Measurements from ENCODE around the gene SH3GLB2.

SH3GLB2 gene

DNA sequence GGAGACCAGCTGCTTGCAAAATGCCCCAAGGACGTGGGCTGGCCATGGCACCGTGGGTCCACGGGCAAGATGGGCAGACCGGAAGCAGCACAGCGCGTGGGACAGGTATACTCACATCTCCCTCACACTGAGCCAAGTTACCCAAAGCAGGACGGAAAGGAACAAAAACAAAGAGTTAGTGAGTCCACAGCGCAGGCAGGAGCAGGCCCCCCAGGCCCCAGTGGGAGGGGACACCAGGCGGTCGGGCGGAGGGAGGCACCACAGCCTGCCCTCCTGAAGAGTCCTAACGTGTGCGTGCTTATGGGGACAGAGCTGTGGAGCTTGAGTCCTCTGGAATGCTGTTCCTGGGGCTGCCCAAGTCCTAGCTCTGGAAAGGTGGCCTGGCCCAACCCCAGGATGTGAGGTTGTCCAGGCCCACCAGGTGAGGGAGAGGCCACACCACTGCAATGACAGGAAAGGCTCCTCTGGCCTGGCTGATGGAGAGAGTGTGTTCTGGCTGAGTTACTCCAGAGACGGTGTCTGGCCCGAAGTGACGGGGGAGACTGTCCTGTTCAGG is 15.2 kb downstream of the SH3GLB2 start:
- TF ChIP-seq, protein P1, sequence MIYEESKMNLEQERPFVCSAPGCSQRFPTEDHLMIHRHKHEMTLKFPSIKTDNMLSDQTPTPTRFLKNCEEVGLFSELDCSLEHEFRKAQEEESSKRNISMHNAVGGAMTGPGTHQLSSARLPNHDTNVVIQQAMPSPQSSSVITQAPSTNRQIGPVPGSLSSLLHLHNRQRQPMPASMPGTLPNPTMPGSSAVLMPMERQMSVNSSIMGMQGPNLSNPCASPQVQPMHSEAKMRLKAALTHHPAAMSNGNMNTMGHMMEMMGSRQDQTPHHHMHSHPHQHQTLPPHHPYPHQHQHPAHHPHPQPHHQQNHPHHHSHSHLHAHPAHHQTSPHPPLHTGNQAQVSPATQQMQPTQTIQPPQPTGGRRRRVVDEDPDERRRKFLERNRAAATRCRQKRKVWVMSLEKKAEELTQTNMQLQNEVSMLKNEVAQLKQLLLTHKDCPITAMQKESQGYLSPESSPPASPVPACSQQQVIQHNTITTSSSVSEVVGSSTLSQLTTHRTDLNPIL (CRISPR knock-in tag; IDR thresholded peaks at IDR 0.05; ENCODE audit: low read depth) = no peak
- no peak for TF ChIP-seq PPARA (CRISPR knock-in tag; IDR thresholded peaks at IDR 0.05; ENCODE audit: borderline replicate concordance)
- TF ChIP-seq SNAI2 (CRISPR knock-in tag; IDR thresholded peaks at IDR 0.05) = no peak
- no peak for ATAC-seq

DNA sequence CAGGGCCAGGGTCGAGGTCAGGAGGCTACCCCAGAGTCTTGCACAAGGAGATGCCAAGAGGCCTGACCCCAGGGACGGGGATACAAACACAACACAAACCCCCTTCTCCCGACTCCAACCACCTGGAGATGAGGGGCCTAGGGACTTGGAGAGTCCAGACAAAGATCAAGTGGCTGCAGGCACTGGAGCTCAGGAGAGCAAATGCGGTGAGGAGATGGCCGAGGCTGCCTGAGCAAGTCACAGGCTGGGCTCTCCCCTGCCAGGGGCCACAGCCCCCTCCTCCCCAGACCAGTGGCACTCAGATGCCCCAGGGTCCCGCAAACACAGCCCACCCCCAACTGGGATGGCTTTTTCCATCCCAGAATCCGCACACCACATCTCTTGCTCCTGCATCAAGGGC is 15.8 kb downstream of the SH3GLB2 start:
- no peak for ATAC-seq
- TF ChIP-seq BACH2 (CRISPR knock-in tag; IDR thresholded peaks at IDR 0.05; ENCODE audit: borderline replicate concordance) (no peak), TOX (CRISPR knock-in tag; IDR thresholded peaks at IDR 0.05; ENCODE audit: borderline replicate concordance) (no peak), ISL1 (CRISPR knock-in tag; IDR thresholded peaks at IDR 0.05) (no peak), ZNF8 (CRISPR knock-in tag; IDR thresholded peaks at IDR 0.05) (no peak), ESRRG (CRISPR knock-in tag; IDR thresholded peaks at IDR 0.05) (no peak), CSDC2 (CRISPR knock-in tag; IDR thresholded peaks at IDR 0.05) (no peak), ZNF70 (CRISPR knock-in tag; IDR thresholded peaks at IDR 0.05) (no peak), SNAI2 (CRISPR knock-in tag; IDR thresholded peaks at IDR 0.05) (no peak)
- TF ChIP-seq, protein P2, sequence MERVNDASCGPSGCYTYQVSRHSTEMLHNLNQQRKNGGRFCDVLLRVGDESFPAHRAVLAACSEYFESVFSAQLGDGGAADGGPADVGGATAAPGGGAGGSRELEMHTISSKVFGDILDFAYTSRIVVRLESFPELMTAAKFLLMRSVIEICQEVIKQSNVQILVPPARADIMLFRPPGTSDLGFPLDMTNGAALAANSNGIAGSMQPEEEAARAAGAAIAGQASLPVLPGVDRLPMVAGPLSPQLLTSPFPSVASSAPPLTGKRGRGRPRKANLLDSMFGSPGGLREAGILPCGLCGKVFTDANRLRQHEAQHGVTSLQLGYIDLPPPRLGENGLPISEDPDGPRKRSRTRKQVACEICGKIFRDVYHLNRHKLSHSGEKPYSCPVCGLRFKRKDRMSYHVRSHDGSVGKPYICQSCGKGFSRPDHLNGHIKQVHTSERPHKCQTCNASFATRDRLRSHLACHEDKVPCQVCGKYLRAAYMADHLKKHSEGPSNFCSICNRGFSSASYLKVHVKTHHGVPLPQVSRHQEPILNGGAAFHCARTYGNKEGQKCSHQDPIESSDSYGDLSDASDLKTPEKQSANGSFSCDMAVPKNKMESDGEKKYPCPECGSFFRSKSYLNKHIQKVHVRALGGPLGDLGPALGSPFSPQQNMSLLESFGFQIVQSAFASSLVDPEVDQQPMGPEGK (CRISPR knock-in tag; IDR thresholded peaks at IDR 0.05; ENCODE audit: borderline replicate concordance) = no peak

DNA sequence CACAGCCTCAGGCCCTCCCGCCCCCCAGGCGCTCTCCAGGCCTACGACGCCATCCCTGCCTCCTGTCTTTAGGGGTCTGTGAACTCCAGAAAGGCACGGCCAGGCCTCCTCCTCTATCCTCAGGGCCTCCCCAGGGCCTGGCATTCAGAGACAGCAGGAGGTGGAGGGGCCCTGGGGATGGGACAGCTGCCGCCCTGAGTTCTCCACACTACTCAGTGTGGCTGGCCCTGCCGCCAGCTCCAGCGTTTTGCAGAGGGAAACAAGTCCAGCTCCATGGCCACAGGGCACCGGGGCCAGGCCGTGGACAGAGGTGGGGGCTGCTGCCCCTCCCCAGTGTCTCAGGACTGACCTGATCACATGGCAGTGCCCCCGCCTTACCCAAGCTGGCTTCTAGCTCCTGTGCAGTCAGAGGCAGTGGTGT is 16.4 kb downstream of the SH3GLB2 start:
- ATAC-seq = no peak

DNA sequence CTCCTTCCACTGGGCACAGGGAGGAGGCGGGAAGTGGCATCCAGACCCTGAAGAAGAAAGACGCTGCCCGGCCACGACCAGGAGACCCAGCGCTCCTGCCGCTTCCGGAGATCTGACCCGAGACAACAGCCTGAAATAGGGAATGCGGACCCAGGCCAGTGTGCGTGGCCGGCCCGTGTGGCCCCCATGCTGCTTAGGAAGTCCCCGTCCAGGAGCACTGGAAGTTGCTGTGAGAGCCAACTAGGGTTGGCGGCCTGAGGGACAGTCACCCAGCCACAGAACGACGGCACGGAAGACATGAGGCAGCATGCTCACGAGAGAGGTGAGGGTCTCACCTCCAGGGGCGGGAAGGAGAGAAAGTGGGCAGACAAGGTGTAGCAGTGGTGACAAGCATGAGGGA is 17.0 kb downstream of the SH3GLB2 start:
- no peak for ATAC-seq
- TF ChIP-seq BACH2 (CRISPR knock-in tag; IDR thresholded peaks at IDR 0.05; ENCODE audit: borderline replicate concordance) (no peak), TCF4 (CRISPR knock-in tag; IDR thresholded peaks at IDR 0.05; ENCODE audit: borderline replicate concordance) (no peak), ZFP3 (CRISPR knock-in tag; IDR thresholded peaks at IDR 0.05) (no peak), CSDC2 (CRISPR knock-in tag; IDR thresholded peaks at IDR 0.05) (no peak), ZNF70 (CRISPR knock-in tag; IDR thresholded peaks at IDR 0.05) (no peak), ZFP30 (CRISPR knock-in tag; IDR thresholded peaks at IDR 0.05) (no peak), RARB (CRISPR knock-in tag; IDR thresholded peaks at IDR 0.05) (no peak), ESRRG (CRISPR knock-in tag; IDR thresholded peaks at IDR 0.05) (no peak), TOX (CRISPR knock-in tag; IDR thresholded peaks at IDR 0.05; ENCODE audit: borderline replicate concordance) (no peak), ZC3H10 (CRISPR knock-in tag; IDR thresholded peaks at IDR 0.05) (no peak), GLIS3 (CRISPR knock-in tag; IDR thresholded peaks at IDR 0.05) (no peak), ARNTL (CRISPR knock-in tag; IDR thresholded peaks at IDR 0.05; ENCODE audit: borderline replicate concordance, low read depth) (no peak)
- TF ChIP-seq, protein P3, sequence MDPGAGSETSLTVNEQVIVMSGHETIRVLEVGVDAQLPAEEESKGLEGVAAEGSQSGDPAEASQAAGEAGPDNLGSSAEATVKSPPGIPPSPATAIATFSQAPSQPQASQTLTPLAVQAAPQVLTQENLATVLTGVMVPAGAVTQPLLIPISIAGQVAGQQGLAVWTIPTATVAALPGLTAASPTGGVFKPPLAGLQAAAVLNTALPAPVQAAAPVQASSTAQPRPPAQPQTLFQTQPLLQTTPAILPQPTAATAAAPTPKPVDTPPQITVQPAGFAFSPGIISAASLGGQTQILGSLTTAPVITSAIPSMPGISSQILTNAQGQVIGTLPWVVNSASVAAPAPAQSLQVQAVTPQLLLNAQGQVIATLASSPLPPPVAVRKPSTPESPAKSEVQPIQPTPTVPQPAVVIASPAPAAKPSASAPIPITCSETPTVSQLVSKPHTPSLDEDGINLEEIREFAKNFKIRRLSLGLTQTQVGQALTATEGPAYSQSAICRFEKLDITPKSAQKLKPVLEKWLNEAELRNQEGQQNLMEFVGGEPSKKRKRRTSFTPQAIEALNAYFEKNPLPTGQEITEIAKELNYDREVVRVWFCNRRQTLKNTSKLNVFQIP (CRISPR knock-in tag; IDR thresholded peaks at IDR 0.05; ENCODE audit: borderline replicate concordance, low read depth) = no peak
- TF ChIP-seq, protein P2 (CRISPR knock-in tag; IDR thresholded peaks at IDR 0.05; ENCODE audit: borderline replicate concordance) = no peak

More for the DNA sequence above, 16.4 kb downstream of the SH3GLB2 start:
- TF ChIP-seq ZNF8 (CRISPR knock-in tag; IDR thresholded peaks at IDR 0.05) (no peak), RARB (CRISPR knock-in tag; IDR thresholded peaks at IDR 0.05) (no peak), OSR1 (CRISPR knock-in tag; IDR thresholded peaks at IDR 0.05) (no peak), ZFP30 (CRISPR knock-in tag; IDR thresholded peaks at IDR 0.05) (no peak), ESRRG (CRISPR knock-in tag; IDR thresholded peaks at IDR 0.05) (no peak), ZNF70 (CRISPR knock-in tag; IDR thresholded peaks at IDR 0.05) (no peak), SNAI2 (CRISPR knock-in tag; IDR thresholded peaks at IDR 0.05) (no peak), GLIS3 (CRISPR knock-in tag; IDR thresholded peaks at IDR 0.05) (no peak), BACH2 (CRISPR knock-in tag; IDR thresholded peaks at IDR 0.05; ENCODE audit: borderline replicate concordance) (no peak), PPARA (CRISPR knock-in tag; IDR thresholded peaks at IDR 0.05; ENCODE audit: borderline replicate concordance) (no peak), ZC3H10 (CRISPR knock-in tag; IDR thresholded peaks at IDR 0.05) (no peak), TOX (CRISPR knock-in tag; IDR thresholded peaks at IDR 0.05; ENCODE audit: borderline replicate concordance) (no peak), CSDC2 (CRISPR knock-in tag; IDR thresholded peaks at IDR 0.05) (no peak), TCF4 (CRISPR knock-in tag; IDR thresholded peaks at IDR 0.05; ENCODE audit: borderline replicate concordance) (no peak), ARNTL (CRISPR knock-in tag; IDR thresholded peaks at IDR 0.05; ENCODE audit: borderline replicate concordance, low read depth) (no peak), ISL1 (CRISPR knock-in tag; IDR thresholded peaks at IDR 0.05) (no peak)
- TF ChIP-seq, protein P3 (CRISPR knock-in tag; IDR thresholded peaks at IDR 0.05; ENCODE audit: borderline replicate concordance, low read depth) = no peak
- TF ChIP-seq, protein P1 (CRISPR knock-in tag; IDR thresholded peaks at IDR 0.05; ENCODE audit: low read depth) = no peak
